Keratinocyte (primary cell): Measurements from ENCODE around the gene PFN4. TPM values are rescaled to one million over a fixed set of nuclear protein-coding genes. Genes with fewer than 3 reads are reported as not detected.

Experiments used
- DNase-seq: peaks from one replicate; pipeline ENCODE4 v3.0.0-alpha.2; 2011; ENCODE audit warnings: low read depth, missing footprints, low spot score
- FAIRE-seq: peaks from 2 replicates; lab custom pipeline; 2011; peaks lifted over from hg19 to GRCh38; lab: Jason Lieb, UNC
- H2AFZ ChIP-seq: 2 replicates; pipeline ENCODE4 v1.6.0; 2012; ENCODE audit warnings: low read length, control low read depth, inconsistent platforms; ENCODE audit not compliant: control insufficient read depth
- H3K27ac ChIP-seq: 2 replicates; pipeline ENCODE4 v1.5.1; 2011; ENCODE audit warnings: low read length; ENCODE audit not compliant: control insufficient read depth, insufficient read depth
- H3K27me3 ChIP-seq: 3 replicates; pipeline ENCODE4 v1.6.0; 2011; ENCODE audit warnings: low read length; ENCODE audit not compliant: control insufficient read depth, insufficient read depth; ENCODE audit errors: extremely low read depth
- H3K36me3 ChIP-seq, 2 experiments: 2 replicates in 1 of 2; 3 replicates in 1 of 2; pipeline ENCODE4 v1.5.1; 2011; ENCODE audit warnings: low read length in 2 of 2, mild to moderate bottlenecking in 1 of 2; ENCODE audit not compliant: control insufficient read depth in 2 of 2, insufficient read depth in 2 of 2; ENCODE audit errors: extremely low read depth in 1 of 2
- H3K4me1 ChIP-seq: 3 replicates; pipeline ENCODE4 v1.5.1; 2011; ENCODE audit warnings: low read length; ENCODE audit not compliant: control insufficient read depth, insufficient read depth; ENCODE audit errors: extremely low read depth
- H3K4me2 ChIP-seq: 3 replicates; pipeline ENCODE4 v1.6.0; 2011; ENCODE audit warnings: low read depth, low read length; ENCODE audit not compliant: control insufficient read depth, insufficient read depth; ENCODE audit errors: extremely low read depth
- H3K4me3 ChIP-seq, 3 experiments: fragments of 200-600 bp in 1 of 3; sonication (generic) in 1 of 3; 2 replicates in 2 of 3; 3 replicates in 1 of 3; pipeline ENCODE4 v1.5.1; 2011 to 2016; ENCODE audit warnings: low read length in 3 of 3, mild to moderate bottlenecking in 3 of 3, control low read depth in 2 of 3, inconsistent platforms in 1 of 3, low read depth in 1 of 3, mixed read lengths in 1 of 3, mixed run types in 1 of 3, moderate library complexity in 1 of 3; ENCODE audit not compliant: control insufficient read depth in 2 of 3, insufficient read depth in 2 of 3; ENCODE audit errors: extremely low read depth in 1 of 3
- H3K79me2 ChIP-seq: 2 replicates; pipeline ENCODE4 v1.6.0; 2012; ENCODE audit warnings: low read length; ENCODE audit not compliant: control insufficient read depth, insufficient read depth
- H3K9ac ChIP-seq: 3 replicates; pipeline ENCODE4 v1.6.0; 2011; ENCODE audit warnings: low read length; ENCODE audit not compliant: control insufficient read depth, insufficient read depth; ENCODE audit errors: extremely low read depth
- H3K9me1 ChIP-seq: 3 replicates; pipeline ENCODE4 v1.6.0; 2011; ENCODE audit warnings: low read length; ENCODE audit not compliant: control insufficient read depth, insufficient read depth; ENCODE audit errors: extremely low read depth
- H3K9me3 ChIP-seq: 2 replicates; pipeline ENCODE4 v1.5.1; 2012; ENCODE audit warnings: low read depth, low read length; ENCODE audit not compliant: control insufficient read depth
- H4K20me1 ChIP-seq: 3 replicates; pipeline ENCODE4 v1.6.0; 2011; ENCODE audit warnings: low read length; ENCODE audit not compliant: control insufficient read depth, insufficient read depth; ENCODE audit errors: extremely low read depth
- EZH2 ChIP-seq: IDR thresholded peaks from one replicate; pipeline ENCODE4 v1.6.1; 2012; ENCODE audit warnings: inconsistent platforms, mild to moderate bottlenecking, low read length, moderate library complexity
- dilution Hi-C: fragments of 300-500 bp; cut with MboI; formaldehyde crosslinking; loops from one replicate; pipeline ENCODE4 v1.7.0; 2020; ENCODE audit warnings: low sequenced_read_pairs; ENCODE audit not compliant: extremely low pct_ligation_motif_present
- polyA plus RNA-seq, 5 experiments: library from polyadenylated mRNA; depleted of rRNA in 3 of 5; stranded (reverse) in 3 of 5; stranded (forward) in 1 of 5; unstranded in 1 of 5; fragments of >200 nt; gene quantifications; 1 replicate in 1 of 5; 2 replicates in 3 of 5; 3 replicates in 1 of 5; pipeline versions ENCODE4 v1.2.1 to v1.2.3, GENCODE V29; 2011 to 2012; ENCODE audit warnings: missing spikeins in 2 of 5, low read depth in 1 of 5, low replicate concordance in 1 of 5
- TF ChIP-seq, protein P1 (sequence below), 3 experiments: IDR thresholded peaks in 1 of 3; conservative IDR thresholded peaks in 1 of 3; optimal IDR thresholded peaks in 1 of 3; 2 replicates in 2 of 3; 3 replicates in 1 of 3; pipeline versions ENCODE3 to v1.5.1; 2011; ENCODE audit warnings: low read length in 3 of 3, mild to moderate bottlenecking in 3 of 3, moderate library complexity in 2 of 3, control low read depth in 1 of 3, inconsistent platforms in 1 of 3; ENCODE audit not compliant: insufficient read depth in 2 of 3; ENCODE audit errors: extremely low read depth in 1 of 3

PFN4 gene
- polyA plus RNA-seq, 1 donor (not counting 4 experiments of a cell fraction or from before 2014, with no cell fraction given): 0.16 TPM

DNA sequence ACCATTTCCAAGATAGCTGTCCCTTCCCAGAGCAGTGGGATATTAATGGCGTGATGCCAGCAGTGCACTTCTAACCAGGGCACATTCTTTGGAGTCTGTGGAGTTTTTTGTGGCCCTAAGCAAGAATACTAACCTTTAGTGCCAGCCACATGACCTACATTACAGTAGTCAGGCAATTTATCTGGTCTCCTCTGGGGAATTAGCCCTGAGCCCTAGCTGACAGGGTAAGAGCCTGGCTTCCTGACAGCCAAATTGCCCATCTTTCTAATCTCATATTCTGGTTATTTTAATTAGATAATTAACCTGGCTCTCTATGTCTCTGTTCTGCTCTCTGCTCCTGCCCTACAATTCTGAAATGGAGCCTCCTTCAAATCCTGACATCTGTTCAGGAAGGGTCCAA, 5.2 kb downstream of the PFN4 start:
- FAIRE-seq (no peak), DNase-seq (no peak)
- Histone ChIP-seq H3K36me3 (no peaks in the 10 kb centered on the region), H4K20me1 (no peaks in the 10 kb centered on the region), H3K9ac (no peak overlapping the region), H3K27me3 (no peaks in the 10 kb centered on the region), H2AFZ (no peak overlapping the region), H3K9me1 (no peaks in the 10 kb centered on the region), H3K9me3 (no peaks in the 10 kb centered on the region), H3K27ac (no peak overlapping the region), H3K4me3 (no peak overlapping the region), H3K79me2 (no peaks in the 10 kb centered on the region), H3K4me1 (peaks cover 7% of the 10 kb centered on the region), H3K4me2 (no peak overlapping the region)
- dilution Hi-C loops: no loop called here
- no peak for TF ChIP-seq EZH2
- TF ChIP-seq, protein P1, sequence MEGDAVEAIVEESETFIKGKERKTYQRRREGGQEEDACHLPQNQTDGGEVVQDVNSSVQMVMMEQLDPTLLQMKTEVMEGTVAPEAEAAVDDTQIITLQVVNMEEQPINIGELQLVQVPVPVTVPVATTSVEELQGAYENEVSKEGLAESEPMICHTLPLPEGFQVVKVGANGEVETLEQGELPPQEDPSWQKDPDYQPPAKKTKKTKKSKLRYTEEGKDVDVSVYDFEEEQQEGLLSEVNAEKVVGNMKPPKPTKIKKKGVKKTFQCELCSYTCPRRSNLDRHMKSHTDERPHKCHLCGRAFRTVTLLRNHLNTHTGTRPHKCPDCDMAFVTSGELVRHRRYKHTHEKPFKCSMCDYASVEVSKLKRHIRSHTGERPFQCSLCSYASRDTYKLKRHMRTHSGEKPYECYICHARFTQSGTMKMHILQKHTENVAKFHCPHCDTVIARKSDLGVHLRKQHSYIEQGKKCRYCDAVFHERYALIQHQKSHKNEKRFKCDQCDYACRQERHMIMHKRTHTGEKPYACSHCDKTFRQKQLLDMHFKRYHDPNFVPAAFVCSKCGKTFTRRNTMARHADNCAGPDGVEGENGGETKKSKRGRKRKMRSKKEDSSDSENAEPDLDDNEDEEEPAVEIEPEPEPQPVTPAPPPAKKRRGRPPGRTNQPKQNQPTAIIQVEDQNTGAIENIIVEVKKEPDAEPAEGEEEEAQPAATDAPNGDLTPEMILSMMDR (optimal IDR thresholded peaks at IDR 0.05 in 1 of 3, IDR thresholded peaks at IDR 0.05 in 1 of 3, conservative IDR thresholded peaks at IDR 0.05 in 1 of 3; ENCODE audit: extremely low read depth in 1 of 3, insufficient read depth in 2 of 3, low read length in 3 of 3): no peak

GRCh38 chr2:24115057-24115456, 8.1 kb downstream of the PFN4 start:
- H3K4me2 ChIP-seq: no peak overlapping the region
- DNase-seq (no peak), FAIRE-seq (no peak)
- no peaks in the 10 kb centered on the region for H3K36me3 ChIP-seq
- TF ChIP-seq, protein P1 (optimal IDR thresholded peaks at IDR 0.05 in 1 of 3, IDR thresholded peaks at IDR 0.05 in 1 of 3, conservative IDR thresholded peaks at IDR 0.05 in 1 of 3; ENCODE audit: extremely low read depth in 1 of 3, insufficient read depth in 2 of 3, low read length in 3 of 3): no peak
- no peak for TF ChIP-seq EZH2
- H3K9me1 ChIP-seq: no peaks in the 10 kb centered on the region
- H3K9ac ChIP-seq: no peak overlapping the region
- dilution Hi-C loops: no loop called here
- no peak overlapping the region for H3K27ac ChIP-seq
- H3K79me2 ChIP-seq: no peaks in the 10 kb centered on the region
- no peaks in the 10 kb centered on the region for H3K27me3 ChIP-seq
- no peak overlapping the region for H3K4me3 ChIP-seq
- H2AFZ ChIP-seq: no peak overlapping the region
- peaks cover 13% of the 10 kb centered on the region for H3K4me1 ChIP-seq
- no peaks in the 10 kb centered on the region for H4K20me1 ChIP-seq
- no peaks in the 10 kb centered on the region for H3K9me3 ChIP-seq
